ENCODE results near the gene AHDC1.
A peak's percentile ranks its signal among the peaks of the same experiment; 100 is the strongest.
"Not testable (repeated sequence)": the region's sequence is repeated elsewhere in the genome, so short reads cannot be mapped to it uniquely, and the experiment has no call there.

The AHDC1 gene

GRCh38 chr1:27603681-27604578, at the start of gene AHDC1:
TSS of gene AHDC1 (minus strand) at chr1:27604144. CDS start at chr1:27552115, 52,029 bp downstream.
- peak; percentile 89 for DNase-seq

GRCh38 chr1:27652111-27652864, 48.3 kb upstream of the AHDC1 start:
- no peak for DNase-seq

DNA sequence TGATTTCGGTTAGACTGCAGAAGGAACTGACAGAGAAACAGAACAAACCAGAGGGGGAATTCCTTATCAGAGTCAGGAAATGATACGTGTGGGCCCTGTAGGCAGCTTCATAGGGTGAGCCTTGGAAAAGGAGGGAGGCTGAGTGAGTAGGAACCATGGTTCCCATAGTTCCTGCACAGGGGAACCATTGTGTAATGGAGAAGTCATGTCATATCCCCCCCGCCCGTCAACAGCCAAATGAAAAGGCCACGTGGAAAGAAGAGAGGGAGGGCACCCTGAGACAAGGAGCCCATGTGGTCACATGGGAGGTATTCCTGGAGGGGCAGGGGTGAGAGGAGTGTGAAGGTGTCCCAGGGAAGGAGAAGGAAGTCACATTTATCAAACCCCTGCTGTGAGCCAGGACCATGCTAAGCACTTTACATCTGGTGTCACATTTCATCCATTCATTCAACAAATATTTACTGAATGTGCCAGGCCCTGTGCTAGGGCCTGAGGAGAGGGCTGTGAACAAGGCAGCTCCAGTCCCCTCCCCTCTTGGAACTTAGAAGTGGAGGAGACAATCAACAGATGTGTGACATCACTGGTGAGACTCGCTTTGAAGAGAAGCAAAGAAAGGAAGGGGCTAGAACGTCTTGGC, 46.7 kb upstream of the AHDC1 start:
- DNase-seq = peak; percentile 13

DNA sequence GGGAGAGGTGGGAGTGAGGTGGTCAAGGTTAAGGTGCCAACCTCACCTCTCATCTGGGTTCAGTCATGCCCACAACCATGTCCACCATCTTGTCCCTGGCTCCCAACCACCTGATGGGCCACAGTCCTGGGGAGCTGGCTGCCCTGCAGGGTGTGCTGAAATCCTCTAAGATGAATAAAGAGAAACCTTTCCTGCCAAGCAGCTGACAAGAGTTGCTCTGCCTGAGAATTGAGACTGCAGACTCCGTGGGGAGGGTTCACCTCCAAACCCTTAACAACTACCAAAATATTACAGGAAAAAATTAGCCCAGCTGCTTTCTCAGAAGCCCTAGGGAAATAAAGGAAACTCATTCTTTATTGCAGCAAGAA, 46.2 kb upstream of the AHDC1 start:
- DNase-seq = no peak

DNA sequence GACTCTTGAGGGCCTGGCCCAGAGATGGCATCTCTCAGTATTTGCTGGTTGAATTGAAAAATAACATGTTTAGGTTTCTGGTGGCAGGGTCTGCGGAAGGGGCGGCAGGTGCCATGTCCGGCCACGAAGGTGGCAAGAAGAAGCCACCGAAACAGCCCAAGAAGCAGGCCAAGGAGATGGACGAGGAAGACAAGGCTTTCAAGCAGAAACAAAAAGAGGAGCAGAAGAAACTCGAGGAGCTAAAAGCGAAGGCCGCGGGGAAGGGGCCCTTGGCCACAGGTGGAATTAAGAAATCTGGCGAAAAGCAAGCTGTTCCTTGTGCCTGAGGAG, 45.3 kb upstream of the AHDC1 start:
- DNase-seq = no peak

DNA sequence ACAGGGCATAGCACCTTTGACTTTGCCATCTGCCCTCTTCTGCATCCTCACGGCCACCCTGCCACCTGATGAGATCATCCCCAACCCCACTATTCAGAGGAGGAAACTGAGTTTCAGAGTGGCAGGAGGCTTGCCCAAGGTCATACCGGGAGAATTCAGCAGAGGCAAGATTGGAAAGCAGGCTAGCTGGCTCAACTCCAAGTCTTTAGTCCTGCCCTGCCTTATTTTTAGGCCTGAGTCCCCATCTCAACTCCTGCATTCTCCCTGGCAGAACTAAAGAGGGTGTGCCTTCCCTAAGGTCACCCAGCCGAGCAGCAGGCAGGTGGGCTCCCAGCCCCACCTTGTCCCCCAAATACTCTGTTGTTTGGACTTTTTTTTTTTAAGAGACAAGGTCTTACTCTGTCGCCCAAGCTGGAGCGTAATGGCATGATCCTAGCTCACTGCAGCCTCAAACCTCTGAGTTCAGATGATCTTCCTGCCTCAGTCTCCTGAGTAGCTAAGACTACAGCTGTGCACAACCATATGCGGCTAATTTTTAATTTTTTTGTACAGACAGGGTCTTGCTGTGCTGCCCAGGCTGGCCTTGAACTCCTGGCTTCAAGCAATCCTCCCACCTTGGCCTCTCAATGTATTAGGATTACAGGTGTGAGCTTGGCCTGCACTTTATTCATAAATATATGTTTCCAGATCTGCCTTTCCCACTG, 44.8 kb upstream of the AHDC1 start:
- no peak for DNase-seq

DNA sequence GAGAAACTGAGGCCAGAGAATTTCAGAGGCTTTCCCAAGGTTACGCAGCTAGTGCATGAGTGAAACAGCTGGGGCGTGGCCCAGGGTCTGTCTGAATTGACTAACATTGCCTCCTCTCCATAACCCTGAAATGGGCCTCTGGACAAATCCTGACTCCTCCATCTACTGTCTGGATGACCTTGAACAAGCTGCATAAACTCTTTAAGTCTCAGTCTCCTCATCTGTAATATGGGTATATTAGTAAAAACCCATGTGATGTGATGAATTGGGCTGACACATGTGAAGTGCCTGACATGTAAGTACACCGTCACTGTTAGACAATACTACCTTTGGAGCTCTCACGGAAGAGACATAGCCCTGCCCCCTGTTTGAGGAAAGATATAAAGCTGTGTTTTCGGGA, 43.4 kb upstream of the AHDC1 start:
- no peak for DNase-seq

DNA sequence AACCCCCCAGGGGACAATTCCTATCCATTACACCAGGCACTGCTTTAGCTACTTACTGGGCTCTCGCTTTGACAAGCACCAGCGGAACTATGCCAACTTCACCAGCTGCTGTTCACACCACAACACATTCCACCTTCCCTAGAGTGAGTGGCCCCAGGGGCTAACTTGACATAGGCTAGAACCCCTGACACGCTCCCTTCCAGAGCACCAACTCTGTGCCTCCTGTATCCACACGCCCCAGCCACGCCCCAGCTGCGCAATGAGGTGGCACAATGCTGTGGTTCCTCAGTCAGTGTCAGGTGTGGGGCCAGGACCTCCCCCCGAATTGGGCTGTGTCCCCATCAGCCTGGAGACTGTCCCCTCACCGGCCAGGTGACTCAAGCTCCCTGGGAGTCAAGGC, 42.7 kb upstream of the AHDC1 start:
- DNase-seq = no peak

DNA sequence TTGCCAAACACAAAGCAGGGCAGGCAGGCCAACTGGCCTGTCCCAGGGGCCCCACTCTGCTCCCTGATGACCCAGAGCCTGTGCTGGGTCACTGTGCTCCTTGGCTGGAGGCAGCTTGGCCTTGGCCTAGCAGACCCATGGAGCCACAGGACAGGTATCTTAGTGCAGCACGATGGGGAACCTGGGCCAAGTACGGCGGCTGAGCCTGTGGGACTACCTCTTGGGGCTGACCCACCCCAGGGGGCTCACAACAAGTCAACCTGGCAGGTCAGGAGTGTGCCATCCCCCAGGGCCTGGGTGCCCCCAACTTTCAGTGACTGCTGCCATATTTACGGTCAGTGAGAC, 41.1 kb upstream of the AHDC1 start:
- DNase-seq = no peak

GRCh38 chr1:27644369-27645070, 40.6 kb upstream of the AHDC1 start:
- no peak for DNase-seq

DNA sequence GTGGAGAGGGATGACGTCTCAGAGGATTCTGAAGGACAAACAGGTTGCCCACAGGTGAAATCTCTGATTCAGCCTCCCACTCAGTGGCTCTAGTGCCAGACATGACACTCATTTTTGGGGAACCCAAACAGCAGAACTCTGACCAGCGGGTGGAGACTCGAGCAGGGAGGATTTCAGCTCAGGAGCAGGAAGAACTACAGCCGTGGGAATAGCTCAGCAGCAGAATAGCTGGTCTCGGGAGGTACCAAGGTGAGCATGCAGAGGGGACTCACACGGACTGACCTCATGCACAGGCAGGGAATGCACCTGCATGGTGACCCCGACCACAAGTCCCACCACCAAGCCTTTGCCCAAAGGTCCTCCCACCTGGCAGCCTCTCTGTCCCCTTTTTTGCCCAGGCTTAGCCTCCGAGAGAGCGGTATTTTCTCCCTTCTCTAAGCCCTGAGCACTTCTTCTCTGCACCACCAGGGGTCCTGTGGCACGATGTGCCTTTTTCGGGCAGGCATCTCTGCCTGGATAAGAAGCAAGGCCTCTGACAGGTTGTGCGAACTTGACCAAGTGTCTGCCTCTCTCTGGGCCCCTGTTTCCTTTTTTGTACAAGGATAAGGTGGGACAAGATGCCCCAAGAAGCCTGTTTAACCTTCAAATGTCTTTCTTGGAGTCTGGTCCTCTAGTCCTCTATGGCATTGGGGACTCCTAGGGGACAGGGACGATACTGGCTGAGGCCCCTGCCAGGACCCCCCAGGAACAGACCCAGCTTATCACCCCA, 39.8 kb upstream of the AHDC1 start:
- peak; percentile 22 for DNase-seq

GRCh38 chr1:27640514-27640913, 36.6 kb upstream of the AHDC1 start:
- DNase-seq = not testable (repeated sequence)

DNA sequence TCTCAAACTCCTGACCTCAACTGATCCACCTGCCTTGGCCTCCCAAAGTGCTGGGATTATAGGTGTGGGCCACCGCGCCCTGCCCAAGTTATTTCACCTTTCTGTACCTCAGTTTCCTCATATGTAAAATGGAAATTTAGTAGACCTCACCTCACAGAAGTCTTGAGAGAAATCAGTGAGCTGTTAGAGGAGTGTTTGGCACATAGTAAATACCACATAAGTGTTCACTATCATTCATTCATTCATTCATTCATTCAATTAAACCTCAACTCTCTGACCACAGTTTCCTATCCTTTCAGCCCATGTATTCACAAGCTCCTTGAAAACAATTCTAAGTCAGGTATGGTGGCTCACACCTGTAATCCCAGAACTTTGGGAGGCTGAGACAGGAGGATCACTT, 34.9 kb upstream of the AHDC1 start:
- no peak for DNase-seq

DNA sequence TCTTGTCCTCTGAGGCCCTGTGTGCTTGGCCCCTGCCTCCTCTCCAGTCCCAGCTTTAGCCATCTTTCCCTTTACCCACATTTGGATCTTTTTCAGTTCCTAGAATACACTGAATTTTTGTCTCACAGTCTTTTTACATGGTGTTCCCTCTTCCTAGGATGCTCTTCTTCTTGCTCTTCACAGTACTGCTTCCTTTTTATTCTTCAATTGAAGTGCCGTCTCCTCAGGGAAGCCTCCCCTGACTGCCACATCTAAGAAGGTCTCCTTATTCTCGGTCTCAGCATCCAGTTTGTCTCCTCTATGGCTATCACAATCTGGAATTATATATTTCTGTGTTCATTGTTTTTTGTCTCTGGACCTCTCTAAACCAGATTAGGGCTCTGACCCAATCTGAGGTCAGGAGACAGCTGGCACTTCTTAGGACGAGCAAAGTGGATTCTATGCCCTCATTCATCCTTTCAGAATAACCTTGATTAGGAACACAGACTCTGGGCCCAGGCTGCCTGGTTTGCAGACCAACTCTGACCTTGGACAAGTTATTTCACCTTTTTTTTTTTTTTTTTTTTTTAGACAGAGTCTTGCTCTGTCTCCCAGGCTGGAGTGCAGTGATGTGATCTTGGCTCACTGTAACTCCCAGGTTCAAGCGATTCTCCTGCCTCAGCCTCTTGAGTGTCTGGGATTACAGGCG, 34.2 kb upstream of the AHDC1 start:
- DNase-seq = no peak

- no peak for DNase-seq
Measured at GRCh38 chr1:27635396-27636142, 31.6 kb upstream of the AHDC1 start.

DNA sequence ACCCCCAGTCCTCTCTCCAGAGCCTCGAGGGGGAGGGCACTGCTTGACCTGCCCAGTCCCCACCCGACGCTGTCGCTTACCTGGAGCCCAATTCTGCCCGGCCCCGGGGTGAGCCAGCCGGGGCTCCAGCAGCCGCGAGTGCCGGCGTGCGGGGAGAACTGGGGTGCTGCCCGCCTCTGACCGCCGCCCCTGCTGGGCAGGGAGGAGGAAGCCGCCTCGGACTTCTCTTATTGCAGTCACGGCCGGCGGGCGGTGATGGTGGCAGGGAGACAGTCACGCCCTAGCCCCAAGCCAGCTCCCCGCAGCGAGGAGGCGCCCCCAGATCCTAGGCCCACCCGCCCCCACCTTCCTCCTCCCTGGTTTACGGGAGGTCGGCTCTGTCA, 31.0 kb upstream of the AHDC1 start, which contains the start of gene FGR:
TSS of gene FGR (minus strand) at position 201 of the 383 bp plus-strand sequence. CDS start 11,269 bp downstream, outside the sequence.
- DNase-seq = no peak

- peak; percentile 47 for DNase-seq
Measured at GRCh38 chr1:27634177-27634984, 30.4 kb upstream of the AHDC1 start.

- DNase-seq = no peak
Measured at GRCh38 chr1:27633640-27634176, 29.8 kb upstream of the AHDC1 start.

- DNase-seq = no peak
Measured at GRCh38 chr1:27633298-27633610, 29.3 kb upstream of the AHDC1 start.
